ENCODE data around the gene PRRC2B. TPM values are rescaled to one million over a fixed set of nuclear protein-coding genes. Genes with fewer than 3 reads are reported as not detected.

PRRC2B gene
- total RNA-seq, 4 donors from 2014 or later = 102 to 198 (median 108) TPM

DNA sequence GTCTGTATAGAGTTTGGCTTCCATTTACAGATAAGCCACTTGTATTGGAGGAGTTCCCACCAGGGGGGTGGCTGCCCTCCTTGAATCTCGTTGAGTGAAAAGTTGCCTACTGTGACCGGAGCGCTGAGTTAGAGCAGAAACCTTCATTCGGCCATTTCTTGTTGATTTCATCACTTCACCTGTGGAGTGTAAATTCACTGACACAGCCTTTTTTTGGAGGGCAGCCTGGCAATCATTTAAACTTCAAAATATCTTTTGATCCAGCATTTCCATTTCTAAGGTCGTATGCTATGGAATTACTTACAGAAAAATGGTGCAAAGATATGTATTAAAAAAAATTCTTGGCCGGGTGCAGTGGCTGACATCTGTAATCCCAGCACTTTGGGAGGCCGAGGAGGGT lies 40.8 kb downstream of the PRRC2B start:
- Histone ChIP-seq H3K9me3 (no peaks in the 10 kb centered on the region), H3K36me3 (peaks cover 0 to 88% of the 10 kb centered on the region in 2 donors), H3K4me3 (no peak overlapping the region), H3K27me3 (no peaks in the 10 kb centered on the region), H3K27ac (peak overlapping the region in 1 of 4 donors; percentile 12), H3K4me1 (peaks cover 0 to 45% (median 13%) of the 10 kb centered on the region in 3 donors)
- ATAC-seq = no peak
- TF ChIP-seq CTCF (IDR thresholded peaks at IDR 0.05) (no peak), EP300 (IDR thresholded peaks at IDR 0.05) (no peak), POLR2AphosphoS5 (IDR thresholded peaks at IDR 0.05) (no peak), POLR2A (IDR thresholded peaks at IDR 0.05) (no peak)
- 80 to 95% methylated on average over 3 to 6 of the region's 7 CpGs for WGBS, 2 donors (ENCODE audit: low coverage in 1 of 2)

DNA sequence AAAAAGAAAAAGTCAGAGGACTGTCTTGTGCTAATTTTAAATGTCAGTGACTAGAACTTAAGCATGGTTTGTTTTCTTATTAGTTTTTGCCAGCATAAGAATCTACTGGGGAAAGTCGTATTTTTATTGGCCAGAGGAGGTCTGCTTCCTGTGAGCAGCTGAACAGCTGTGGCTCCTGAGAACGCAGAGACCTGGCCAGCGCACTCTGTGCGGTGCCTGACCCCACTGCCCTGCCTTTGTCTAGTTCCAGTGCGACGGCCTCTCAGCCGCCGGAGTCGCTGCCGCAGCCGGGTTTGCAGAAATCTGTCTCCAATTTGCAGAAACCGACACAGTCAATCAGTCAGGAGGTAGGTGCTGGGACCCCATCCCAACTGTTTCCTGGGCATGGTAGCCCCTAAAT lies 42.5 kb downstream of the PRRC2B start:
- H3K36me3 ChIP-seq = peaks cover 0 to 98% of the 10 kb centered on the region in 2 donors
- H3K4me1 ChIP-seq = peaks cover 0 to 36% (median 9%) of the 10 kb centered on the region in 3 donors
- H3K27me3 ChIP-seq = no peaks in the 10 kb centered on the region
- H3K4me3 ChIP-seq = no peak overlapping the region
- no peak for ATAC-seq
- no peak overlapping the region for H3K27ac ChIP-seq
- TF ChIP-seq EP300 (IDR thresholded peaks at IDR 0.05) (no peak), POLR2A (IDR thresholded peaks at IDR 0.05) (no peak), CTCF (IDR thresholded peaks at IDR 0.05) (no peak), POLR2AphosphoS5 (IDR thresholded peaks at IDR 0.05) (no peak)
- WGBS, 2 donors (ENCODE audit: low coverage in 1 of 2) = 29 to 60% methylated on average over 1 to 2 of the region's 12 CpGs
- H3K9me3 ChIP-seq = no peaks in the 10 kb centered on the region

DNA sequence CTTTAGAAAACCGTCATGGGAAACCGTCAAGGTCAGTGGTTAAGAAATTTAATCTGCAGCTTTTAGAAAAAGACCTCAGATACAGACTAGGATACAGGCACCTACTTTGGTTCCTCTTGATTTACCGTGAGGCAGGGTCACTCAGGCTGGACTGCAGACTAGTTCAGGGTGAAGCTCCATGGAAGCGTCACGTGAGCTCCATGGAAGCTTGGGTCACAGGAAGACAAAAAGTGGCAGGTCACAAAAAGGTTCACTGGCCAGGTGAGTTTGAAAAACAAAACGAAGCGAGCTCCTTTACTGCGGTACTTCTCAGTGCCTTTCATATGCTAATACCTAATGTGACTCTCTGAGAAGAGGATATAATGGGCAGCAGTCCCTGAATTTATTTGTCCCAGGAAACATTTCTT lies 43.0 kb downstream of the PRRC2B start:
- Histone ChIP-seq H3K4me1 (peaks cover 0 to 36% (median 9%) of the 10 kb centered on the region in 3 donors), H3K27ac (no peak overlapping the region), H3K36me3 (peaks cover 0 to 100% of the 10 kb centered on the region in 2 donors), H3K27me3 (no peaks in the 10 kb centered on the region), H3K4me3 (no peak overlapping the region), H3K9me3 (no peaks in the 10 kb centered on the region)
- ATAC-seq = no peak
- WGBS, 2 donors (ENCODE audit: low coverage in 1 of 2) = 61 to 77% methylated on average over 4 to 5 of the region's 8 CpGs
- no peak for TF ChIP-seq EP300 (IDR thresholded peaks at IDR 0.05)

DNA sequence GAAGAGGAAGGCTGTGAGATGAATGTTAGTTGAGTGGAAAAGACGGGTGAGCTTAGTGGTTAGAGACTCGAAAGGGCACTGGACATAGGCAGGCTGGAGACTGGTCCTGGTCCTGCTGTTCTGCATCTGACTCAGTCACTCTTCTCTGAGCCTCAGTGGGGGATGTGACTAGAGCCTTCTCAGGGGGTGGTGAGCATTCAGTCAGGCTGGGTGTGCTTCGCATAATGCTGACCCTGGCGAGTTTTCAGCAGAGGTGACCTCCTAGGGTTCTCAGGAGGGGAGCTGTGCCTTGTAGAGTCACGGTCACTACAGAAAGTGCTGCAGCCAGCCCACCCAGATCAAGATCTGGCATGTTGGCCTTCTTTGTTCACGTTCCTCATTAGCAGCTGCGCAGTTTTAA lies 44.3 kb downstream of the PRRC2B start:
- no peaks in the 10 kb centered on the region for H3K27me3 ChIP-seq
- no peak overlapping the region for H3K4me3 ChIP-seq
- H3K4me1 ChIP-seq = peaks cover 0 to 23% (median 5%) of the 10 kb centered on the region in 3 donors
- TF ChIP-seq EP300 (IDR thresholded peaks at IDR 0.05) = no peak
- no peak for TF ChIP-seq CTCF (IDR thresholded peaks at IDR 0.05)
- TF ChIP-seq POLR2AphosphoS5 (IDR thresholded peaks at IDR 0.05) = no peak
- no peak for TF ChIP-seq POLR2A (IDR thresholded peaks at IDR 0.05)
- peaks cover 0 to 100% of the 10 kb centered on the region in 2 donors for H3K36me3 ChIP-seq
- no peaks in the 10 kb centered on the region for H3K9me3 ChIP-seq
- WGBS, 2 donors (ENCODE audit: low coverage in 1 of 2) = 87 to 100% methylated on average over 3 to 4 of the region's 7 CpGs
- no peak for ATAC-seq
- H3K27ac ChIP-seq = no peak overlapping the region

- Histone ChIP-seq H3K27ac (no peak overlapping the region), H3K27me3 (no peaks in the 10 kb centered on the region), H3K9me3 (no peaks in the 10 kb centered on the region), H3K4me3 (no peak overlapping the region), H3K4me1 (peaks cover 0 to 12% (median 0%) of the 10 kb centered on the region in 3 donors), H3K36me3 (peaks cover 0 to 100% of the 10 kb centered on the region in 2 donors)
- WGBS, 2 donors (ENCODE audit: low coverage in 1 of 2) = 70% methylated on average over 3 of the region's 4 CpGs; no CpG with 5 or more reads in 1 of the 2 donors
- TF ChIP-seq POLR2AphosphoS5 (IDR thresholded peaks at IDR 0.05) = no peak
- no peak for ATAC-seq
Observed at GRCh38 chr9:131439224-131439623, 45.3 kb downstream of the PRRC2B start.

DNA sequence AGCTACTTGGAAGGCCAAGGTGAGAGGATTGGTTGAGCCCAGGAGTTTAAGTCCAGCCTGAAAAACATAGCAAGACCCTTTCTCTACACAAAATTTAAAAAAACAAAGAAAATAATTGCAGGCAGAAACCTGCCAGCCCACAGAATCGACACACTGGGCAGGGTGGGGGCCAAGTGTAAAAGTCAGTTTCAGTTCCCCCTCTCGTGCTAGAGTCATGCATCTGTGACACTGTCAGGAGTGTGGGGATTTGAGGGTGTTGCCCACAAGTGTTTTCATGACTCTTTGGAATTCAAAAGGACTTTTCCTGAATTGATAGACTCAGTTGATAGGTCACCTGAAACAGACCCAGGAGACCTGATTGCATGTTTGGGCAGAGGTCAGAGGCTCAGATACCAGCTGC lies 47.6 kb downstream of the PRRC2B start:
- Histone ChIP-seq H3K9me3 (no peaks in the 10 kb centered on the region), H3K4me1 (peaks cover 0 to 4% (median 0%) of the 10 kb centered on the region in 3 donors), H3K27ac (no peak overlapping the region), H3K27me3 (no peaks in the 10 kb centered on the region), H3K4me3 (no peak overlapping the region), H3K36me3 (peaks cover 0 to 100% of the 10 kb centered on the region in 2 donors)
- TF ChIP-seq POLR2AphosphoS5 (IDR thresholded peaks at IDR 0.05) = no peak
- TF ChIP-seq EP300 (IDR thresholded peaks at IDR 0.05) = no peak
- TF ChIP-seq CTCF (IDR thresholded peaks at IDR 0.05) = no peak
- no peak for TF ChIP-seq POLR2A (IDR thresholded peaks at IDR 0.05)
- ATAC-seq = no peak
- 61 to 82% methylated on average over 2 of the region's 2 CpGs for WGBS, 2 donors (ENCODE audit: low coverage in 1 of 2)
